ENCODE data around the gene OR10A2. TPM values are rescaled to one million over a fixed set of nuclear protein-coding genes. Genes with fewer than 3 reads are reported as not detected.
"Not testable (repeated sequence)": the region's sequence is repeated elsewhere in the genome, so short reads cannot be mapped to it uniquely, and the experiment has no call there.

Gene OR10A2
- total and polyA plus RNA-seq, 2 donors from 2014 or later = not detected

GRCh38 chr11:6875761-6876160 lies 12.9 kb downstream of the OR10A2 start:
- no peak overlapping the region for H3K9ac ChIP-seq (ENCODE audit: low read length in 3 of 3)
- no peaks in the 10 kb centered on the region for H3K36me3 ChIP-seq (ENCODE audit: control insufficient read depth in 2 of 3, insufficient read depth in 3 of 3, low read length in 3 of 3)
- no peak overlapping the region for H3K4me3 ChIP-seq (ENCODE audit: low read length in 3 of 3)
- H3K27me3 ChIP-seq (ENCODE audit: control insufficient read depth, insufficient read depth, low read length) = no peaks in the 10 kb centered on the region
- DNase-seq (no peak), FAIRE-seq (no peak)
- TF ChIP-seq, protein P1, sequence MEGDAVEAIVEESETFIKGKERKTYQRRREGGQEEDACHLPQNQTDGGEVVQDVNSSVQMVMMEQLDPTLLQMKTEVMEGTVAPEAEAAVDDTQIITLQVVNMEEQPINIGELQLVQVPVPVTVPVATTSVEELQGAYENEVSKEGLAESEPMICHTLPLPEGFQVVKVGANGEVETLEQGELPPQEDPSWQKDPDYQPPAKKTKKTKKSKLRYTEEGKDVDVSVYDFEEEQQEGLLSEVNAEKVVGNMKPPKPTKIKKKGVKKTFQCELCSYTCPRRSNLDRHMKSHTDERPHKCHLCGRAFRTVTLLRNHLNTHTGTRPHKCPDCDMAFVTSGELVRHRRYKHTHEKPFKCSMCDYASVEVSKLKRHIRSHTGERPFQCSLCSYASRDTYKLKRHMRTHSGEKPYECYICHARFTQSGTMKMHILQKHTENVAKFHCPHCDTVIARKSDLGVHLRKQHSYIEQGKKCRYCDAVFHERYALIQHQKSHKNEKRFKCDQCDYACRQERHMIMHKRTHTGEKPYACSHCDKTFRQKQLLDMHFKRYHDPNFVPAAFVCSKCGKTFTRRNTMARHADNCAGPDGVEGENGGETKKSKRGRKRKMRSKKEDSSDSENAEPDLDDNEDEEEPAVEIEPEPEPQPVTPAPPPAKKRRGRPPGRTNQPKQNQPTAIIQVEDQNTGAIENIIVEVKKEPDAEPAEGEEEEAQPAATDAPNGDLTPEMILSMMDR (IDR thresholded peaks at IDR 0.05; ENCODE audit: borderline replicate concordance, extremely low read depth, insufficient read depth) = no peak
- intact Hi-C loops (cut with DNase I) = no loop called here
- no peak overlapping the region for H3K27ac ChIP-seq (ENCODE audit: low read depth in 2 of 2, low read length in 2 of 2)
- H3K9me3 ChIP-seq (ENCODE audit: control insufficient read depth in 2 of 3, insufficient read depth in 1 of 3, low read length in 3 of 3) = no peaks in the 10 kb centered on the region
- H3K4me1 ChIP-seq (ENCODE audit: control insufficient read depth in 2 of 3, insufficient read depth in 2 of 3, low read depth in 1 of 3, low read length in 3 of 3) = no peaks in the 10 kb centered on the region

- no peaks in the 10 kb centered on the region for H3K27me3 ChIP-seq (ENCODE audit: control insufficient read depth, insufficient read depth, low read length)
- H3K4me1 ChIP-seq (ENCODE audit: control insufficient read depth in 2 of 3, insufficient read depth in 2 of 3, low read depth in 1 of 3, low read length in 3 of 3) = no peaks in the 10 kb centered on the region
- DNase-seq = no peak
- H3K27ac ChIP-seq (ENCODE audit: low read depth in 2 of 2, low read length in 2 of 2) = no peak within 1 kb of the TSS
- H3K9ac ChIP-seq (ENCODE audit: low read length in 3 of 3) = no peak within 1 kb of the TSS
- TF ChIP-seq, protein P1 (IDR thresholded peaks at IDR 0.05; ENCODE audit: borderline replicate concordance, extremely low read depth, insufficient read depth) = no peak
- intact Hi-C loops (cut with DNase I) = no loop called here
- FAIRE-seq = no peak
- H3K36me3 ChIP-seq (ENCODE audit: control insufficient read depth in 2 of 3, insufficient read depth in 3 of 3, low read length in 3 of 3) = no peaks in the 10 kb centered on the region
- H3K4me3 ChIP-seq (ENCODE audit: low read length in 3 of 3) = no peak within 1 kb of the TSS
- H3K9me3 ChIP-seq (ENCODE audit: control insufficient read depth in 2 of 3, insufficient read depth in 1 of 3, low read length in 3 of 3) = no peaks in the 10 kb centered on the region
These were observed 13.5 kb downstream of the OR10A2 start, which contains the start of gene OR10A4 for GRCh38 chr11:6876325-6876724. OR10A4 (plus strand) TSS chr11:6876625; CDS start chr11:6876648, 23 bp downstream.

DNA sequence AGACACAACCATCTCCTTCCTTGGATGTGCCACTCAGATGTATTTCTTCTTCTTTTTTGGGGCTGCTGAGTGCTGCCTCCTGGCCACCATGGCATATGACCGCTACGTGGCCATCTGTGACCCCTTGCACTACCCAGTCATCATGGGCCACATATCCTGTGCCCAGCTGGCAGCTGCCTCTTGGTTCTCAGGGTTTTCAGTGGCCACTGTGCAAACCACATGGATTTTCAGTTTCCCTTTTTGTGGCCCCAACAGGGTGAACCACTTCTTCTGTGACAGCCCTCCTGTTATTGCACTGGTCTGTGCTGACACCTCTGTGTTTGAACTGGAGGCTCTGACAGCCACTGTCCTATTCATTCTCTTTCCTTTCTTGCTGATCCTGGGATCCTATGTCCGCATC lies 14.1 kb downstream of the OR10A2 start:
- intact Hi-C loops (cut with DNase I) = no loop called here
- H3K27ac ChIP-seq (ENCODE audit: low read depth in 2 of 2, low read length in 2 of 2) = no peak overlapping the region
- no peaks in the 10 kb centered on the region for H3K36me3 ChIP-seq (ENCODE audit: control insufficient read depth in 2 of 3, insufficient read depth in 3 of 3, low read length in 3 of 3)
- no peaks in the 10 kb centered on the region for H3K4me1 ChIP-seq (ENCODE audit: control insufficient read depth in 2 of 3, insufficient read depth in 2 of 3, low read depth in 1 of 3, low read length in 3 of 3)
- no peak overlapping the region for H3K9ac ChIP-seq (ENCODE audit: low read length in 3 of 3)
- no peaks in the 10 kb centered on the region for H3K27me3 ChIP-seq (ENCODE audit: control insufficient read depth, insufficient read depth, low read length)
- no peak overlapping the region for H3K4me3 ChIP-seq (ENCODE audit: low read length in 3 of 3)
- FAIRE-seq (no peak), DNase-seq (no peak)
- TF ChIP-seq, protein P1 (IDR thresholded peaks at IDR 0.05; ENCODE audit: borderline replicate concordance, extremely low read depth, insufficient read depth) = no peak
- H3K9me3 ChIP-seq (ENCODE audit: control insufficient read depth in 2 of 3, insufficient read depth in 1 of 3, low read length in 3 of 3) = no peaks in the 10 kb centered on the region

GRCh38 chr11:6882751-6883150 lies 19.9 kb downstream of the OR10A2 start:
- Histone ChIP-seq H3K9me3 (ENCODE audit: control insufficient read depth in 2 of 3, insufficient read depth in 1 of 3, low read length in 3 of 3) (no peaks in the 10 kb centered on the region), H3K27ac (ENCODE audit: low read depth in 2 of 2, low read length in 2 of 2) (no peak overlapping the region), H3K9ac (ENCODE audit: low read length in 3 of 3) (no peak overlapping the region), H3K4me3 (ENCODE audit: low read length in 3 of 3) (no peak overlapping the region), H3K27me3 (ENCODE audit: control insufficient read depth, insufficient read depth, low read length) (no peaks in the 10 kb centered on the region), H3K36me3 (ENCODE audit: control insufficient read depth in 2 of 3, insufficient read depth in 3 of 3, low read length in 3 of 3) (no peaks in the 10 kb centered on the region), H3K4me1 (ENCODE audit: control insufficient read depth in 2 of 3, insufficient read depth in 2 of 3, low read depth in 1 of 3, low read length in 3 of 3) (no peaks in the 10 kb centered on the region)
- intact Hi-C loops (cut with DNase I) = no loop called here
- DNase-seq (no peak), FAIRE-seq (no peak)
- TF ChIP-seq, protein P1 (IDR thresholded peaks at IDR 0.05; ENCODE audit: borderline replicate concordance, extremely low read depth, insufficient read depth) = no peak

GRCh38 chr11:6887711-6888110 lies 24.9 kb downstream of the OR10A2 start:
- FAIRE-seq = not testable (repeated sequence)

More at GRCh38 chr11:6887711-6888110, 24.9 kb downstream of the OR10A2 start:
- intact Hi-C loops (cut with DNase I); H3K4me3 ChIP-seq (ENCODE audit: low read length in 3 of 3); H3K27ac ChIP-seq (ENCODE audit: low read depth in 2 of 2, low read length in 2 of 2); H3K27me3 ChIP-seq (ENCODE audit: control insufficient read depth, insufficient read depth, low read length); H3K9me3 ChIP-seq (ENCODE audit: control insufficient read depth in 2 of 3, insufficient read depth in 1 of 3, low read length in 3 of 3); H3K4me1 ChIP-seq (ENCODE audit: control insufficient read depth in 2 of 3, insufficient read depth in 2 of 3, low read depth in 1 of 3, low read length in 3 of 3); DNase-seq; H3K36me3 ChIP-seq (ENCODE audit: control insufficient read depth in 2 of 3, insufficient read depth in 3 of 3, low read length in 3 of 3); H3K9ac ChIP-seq (ENCODE audit: low read length in 3 of 3): not testable (repeated sequence)
